ENCODE data around the gene RAD51C. TPM values are rescaled to one million over a fixed set of nuclear protein-coding genes. Genes with fewer than 3 reads are reported as not detected.
"Not testable (repeated sequence)": the region's sequence is repeated elsewhere in the genome, so short reads cannot be mapped to it uniquely, and the experiment has no call there.

Gene RAD51C
- total and polyA plus RNA-seq, 2 experiments from 2014 or later = 19.2 to 41.6 TPM

- Histone ChIP-seq H3K36me3 (replicated peaks; ENCODE audit: insufficient read depth, low read depth) (no peaks in the 10 kb centered on the region), H4K20me1 (ENCODE audit: insufficient read depth, poor library complexity, severe bottlenecking) (no peaks in the 10 kb centered on the region), H3K27ac (peak overlapping the region; percentile 79), H3K9me2 (replicated peaks; ENCODE audit: insufficient read depth) (no peaks in the 10 kb centered on the region), H3K4me1 (ENCODE audit: insufficient read depth) (no peaks in the 10 kb centered on the region), H3K4me2 (peak overlapping the region; percentile 69), H3K79me2 (no peaks in the 10 kb centered on the region), H3K9me3 (ENCODE audit: low read depth) (no peaks in the 10 kb centered on the region), H2AFZ (peak overlapping the region; percentile 31), H3K4me3 (peak overlapping the region; percentile 3), H3K27me3 (no peaks in the 10 kb centered on the region)
- WGBS (ENCODE audit: low lambda C conversion rate, missing lambda C conversion rate) = 1% methylated on average over 38 of the region's 38 CpGs
- DNase-seq (ENCODE audit: low spot score) = peak; percentile 89
- TF ChIP-seq CTCF (IDR thresholded peaks at IDR 0.05; ENCODE audit: poor library complexity) (no peak), EZH2 (IDR thresholded peaks at IDR 0.05; ENCODE audit: borderline replicate concordance) (no peak), EZH2phosphoT487 (IDR thresholded peaks at IDR 0.05; ENCODE audit: low read depth, severe bottlenecking, unreplicated experiment) (no peak)
These were observed 33.3 kb upstream of the RAD51C start for GRCh38 chr17:58658804-58659713.

- H3K27ac ChIP-seq = peak overlapping the region; percentile 79
These were observed 32.7 kb upstream of the RAD51C start for GRCh38 chr17:58659714-58660084.

GRCh38 chr17:58660621-58661020 is 31.8 kb upstream of the RAD51C start:
- Histone ChIP-seq H2AFZ (no peak overlapping the region), H3K9me3 (ENCODE audit: low read depth) (no peaks in the 10 kb centered on the region), H3K4me3 (no peak overlapping the region), H3K27me3 (no peaks in the 10 kb centered on the region), H3K9me2 (replicated peaks; ENCODE audit: insufficient read depth) (no peaks in the 10 kb centered on the region), H3K4me2 (no peak overlapping the region), H3K79me2 (no peaks in the 10 kb centered on the region), H3K27ac (no peak overlapping the region), H3K36me3 (replicated peaks; ENCODE audit: insufficient read depth, low read depth) (no peaks in the 10 kb centered on the region), H3K4me1 (ENCODE audit: insufficient read depth) (no peaks in the 10 kb centered on the region), H4K20me1 (ENCODE audit: insufficient read depth, poor library complexity, severe bottlenecking) (no peaks in the 10 kb centered on the region)
- 96% methylated on average over 4 of the region's 4 CpGs for WGBS (ENCODE audit: low lambda C conversion rate, missing lambda C conversion rate)
- TF ChIP-seq EZH2phosphoT487 (IDR thresholded peaks at IDR 0.05; ENCODE audit: low read depth, severe bottlenecking, unreplicated experiment) = no peak
- no peak for DNase-seq (ENCODE audit: low spot score)

More at GRCh38 chr17:58659714-58660084, 32.7 kb upstream of the RAD51C start:
- H3K27me3 ChIP-seq; H3K9me3 ChIP-seq (ENCODE audit: low read depth); H3K36me3 ChIP-seq (replicated peaks; ENCODE audit: insufficient read depth, low read depth); DNase-seq (ENCODE audit: low spot score); H3K79me2 ChIP-seq; H4K20me1 ChIP-seq (ENCODE audit: insufficient read depth, poor library complexity, severe bottlenecking); H3K4me1 ChIP-seq (ENCODE audit: insufficient read depth); H3K9me2 ChIP-seq (replicated peaks; ENCODE audit: insufficient read depth): not testable (repeated sequence)
- 50% methylated on average over 9 of the region's 9 CpGs for WGBS (ENCODE audit: low lambda C conversion rate, missing lambda C conversion rate)
- H3K4me2 ChIP-seq = peak overlapping the region; percentile 69
- H2AFZ ChIP-seq = peak overlapping the region; percentile 31
- H3K4me3 ChIP-seq = peak overlapping the region; percentile 3

- H3K27ac ChIP-seq = no peak overlapping the region
- H3K9me2 ChIP-seq (replicated peaks; ENCODE audit: insufficient read depth) = no peaks in the 10 kb centered on the region
- DNase-seq (ENCODE audit: low spot score) = no peak
- H3K4me3 ChIP-seq = no peak overlapping the region
- TF ChIP-seq EZH2 (IDR thresholded peaks at IDR 0.05; ENCODE audit: borderline replicate concordance) = no peak
- TF ChIP-seq EZH2phosphoT487 (IDR thresholded peaks at IDR 0.05; ENCODE audit: low read depth, severe bottlenecking, unreplicated experiment) = no peak
- no peak for TF ChIP-seq CTCF (IDR thresholded peaks at IDR 0.05; ENCODE audit: poor library complexity)
- no peaks in the 10 kb centered on the region for H3K9me3 ChIP-seq (ENCODE audit: low read depth)
- no peaks in the 10 kb centered on the region for H3K79me2 ChIP-seq
- H3K4me1 ChIP-seq (ENCODE audit: insufficient read depth) = no peaks in the 10 kb centered on the region
- 97% methylated on average over 26 of the region's 26 CpGs for WGBS (ENCODE audit: low lambda C conversion rate, missing lambda C conversion rate)
- H3K27me3 ChIP-seq = no peaks in the 10 kb centered on the region
- H3K36me3 ChIP-seq (replicated peaks; ENCODE audit: insufficient read depth, low read depth) = no peaks in the 10 kb centered on the region
- no peak overlapping the region for H3K4me2 ChIP-seq
- no peak overlapping the region for H2AFZ ChIP-seq
- no peaks in the 10 kb centered on the region for H4K20me1 ChIP-seq (ENCODE audit: insufficient read depth, poor library complexity, severe bottlenecking)
These were observed 30.9 kb upstream of the RAD51C start for GRCh38 chr17:58661499-58661898.

Data from hepatocyte (in vitro differentiated cells).